Activated CD4-positive, alpha-beta T cell treated with anti-CD3 and anti-CD28 coated beads for 48 hours (primary cell): ENCODE measurements around the gene PPEF1.
"Not testable (repeated sequence)": the region's sequence is repeated elsewhere in the genome, so short reads cannot be mapped to it uniquely, and the experiment has no call there.

Experiments used
- DNase-seq: peaks from one replicate; pipeline ENCODE4 v3.0.0-alpha.2; 2020

The PPEF1 gene

DNA sequence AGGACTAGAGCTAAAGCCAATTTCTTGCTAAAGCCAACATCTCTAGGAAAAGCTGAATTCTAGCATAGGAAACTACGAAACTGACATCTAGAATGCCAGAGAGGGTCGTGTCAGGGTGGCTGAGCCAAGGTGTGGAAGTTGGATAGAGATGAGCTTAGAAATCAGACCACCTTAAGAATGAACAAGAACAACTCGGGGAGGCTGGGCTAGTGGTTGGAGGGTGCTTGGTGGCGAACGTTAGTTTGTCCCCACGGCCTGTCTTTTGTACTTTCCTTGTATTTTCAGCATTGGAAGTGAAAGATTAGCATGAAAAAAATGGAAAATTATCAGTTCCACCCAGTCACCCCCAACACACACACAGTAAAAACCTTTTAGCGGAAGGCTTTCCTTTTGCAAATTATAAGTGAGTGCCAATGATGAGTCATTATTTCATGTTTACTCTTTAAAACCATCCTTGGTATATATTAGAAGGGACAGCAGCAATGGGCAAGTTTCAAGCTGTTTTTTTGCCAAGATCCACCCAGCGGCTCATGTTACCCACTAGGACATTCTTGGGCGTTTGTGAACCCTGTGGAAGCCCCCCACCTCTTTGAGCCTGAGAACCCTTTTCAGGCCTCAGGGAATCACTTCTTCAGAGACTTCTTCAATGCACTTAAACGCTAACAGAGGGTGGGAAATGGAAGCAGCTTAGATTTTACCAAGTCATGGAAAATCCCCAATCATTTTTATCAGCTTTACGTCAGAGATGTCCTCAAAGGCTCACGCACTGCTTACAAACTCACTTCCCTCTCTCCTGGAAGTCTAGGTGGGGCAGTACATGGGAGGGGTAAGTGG lies 4.9 kb upstream of the PPEF1 start:
- DNase-seq, result no peak

GRCh38 chrX:18709833-18710232 lies 2.4 kb downstream of the PPEF1 start:
- DNase-seq, result no peak

GRCh38 chrX:18714910-18715309 lies 7.5 kb downstream of the PPEF1 start:
- DNase-seq, result no peak

GRCh38 chrX:18719852-18720251 lies 12.4 kb downstream of the PPEF1 start:
- no peak for DNase-seq

- DNase-seq, result no peak
These were observed 14.4 kb downstream of the PPEF1 start for GRCh38 chrX:18721683-18722499.

DNA sequence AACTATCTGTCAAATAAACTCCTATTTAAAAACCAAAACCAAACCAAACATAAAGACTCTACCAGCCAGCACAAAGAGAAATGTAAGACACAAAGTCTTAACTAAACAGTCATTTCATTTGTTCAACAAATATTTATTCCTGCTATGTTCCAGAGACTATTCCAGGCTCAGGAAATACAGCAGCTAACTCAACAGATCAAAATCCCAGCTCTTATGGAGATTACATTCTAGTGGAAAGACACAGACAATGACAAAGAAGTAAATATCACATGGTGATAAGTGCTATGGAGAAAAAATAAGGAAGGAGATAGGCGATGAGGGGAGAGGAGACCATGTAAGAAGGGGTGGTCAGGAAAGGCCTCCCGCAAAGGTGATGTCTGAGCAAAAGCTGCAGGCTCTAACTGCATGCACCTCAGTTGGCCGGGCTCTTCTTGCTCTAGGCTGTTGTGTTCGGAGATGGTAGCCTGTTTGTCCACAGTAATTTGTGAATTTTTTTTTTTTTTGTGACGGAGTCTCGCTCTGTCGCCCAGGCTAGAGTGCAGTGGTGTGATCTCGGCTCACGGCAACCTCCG lies 15.1 kb downstream of the PPEF1 start:
- DNase-seq, result no peak

DNA sequence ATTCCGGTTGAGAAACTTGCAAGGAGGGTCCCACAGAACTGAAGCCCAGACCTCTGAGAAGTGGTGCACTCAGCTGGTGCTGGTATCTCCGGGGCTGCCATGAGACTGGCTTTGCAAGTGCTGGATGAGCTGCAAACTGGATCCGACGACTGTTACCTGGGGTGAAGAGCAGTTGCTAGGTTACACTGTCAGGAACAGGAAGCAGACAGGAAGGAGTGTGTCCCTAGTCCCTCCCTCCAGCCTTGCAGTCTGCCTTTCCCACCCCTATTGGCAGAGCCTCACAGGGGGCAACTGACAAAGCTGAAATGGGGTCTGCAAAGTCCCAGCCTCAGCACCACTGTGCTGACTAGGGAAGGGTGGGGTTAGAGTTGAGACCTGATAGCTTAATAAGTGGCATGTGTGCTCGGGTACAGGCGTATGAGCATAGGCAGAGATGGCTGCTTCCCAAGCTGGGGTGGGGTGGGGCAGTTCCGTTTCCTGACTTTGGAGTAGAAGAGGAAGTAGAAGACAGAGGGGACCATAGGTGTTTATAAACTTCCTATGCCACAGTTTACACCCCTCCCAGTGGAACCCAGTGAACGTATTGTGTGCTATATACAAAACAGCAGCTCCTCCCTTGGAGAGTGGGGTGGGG lies 18.0 kb downstream of the PPEF1 start:
- no peak for DNase-seq

DNA sequence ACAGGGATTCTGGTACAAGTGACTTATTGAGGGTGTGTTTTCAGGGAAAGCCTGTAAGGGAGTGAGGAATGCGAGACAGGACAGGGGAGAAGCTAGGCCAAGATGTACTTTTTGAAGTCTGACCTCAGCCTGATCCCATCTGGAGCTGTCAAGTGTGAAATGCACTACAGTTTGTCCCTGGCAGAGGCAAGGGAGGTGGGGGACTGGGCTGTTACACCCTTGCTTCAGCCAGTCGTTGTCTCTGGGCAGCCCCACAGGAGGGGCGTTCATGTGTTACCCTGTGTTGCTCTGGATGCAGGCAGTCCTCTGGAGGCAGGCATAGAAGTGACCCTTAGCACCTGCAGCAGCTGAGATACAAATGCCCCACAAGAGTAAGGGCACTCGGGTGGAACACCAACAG lies 25.8 kb downstream of the PPEF1 start:
- DNase-seq, result no peak

DNA sequence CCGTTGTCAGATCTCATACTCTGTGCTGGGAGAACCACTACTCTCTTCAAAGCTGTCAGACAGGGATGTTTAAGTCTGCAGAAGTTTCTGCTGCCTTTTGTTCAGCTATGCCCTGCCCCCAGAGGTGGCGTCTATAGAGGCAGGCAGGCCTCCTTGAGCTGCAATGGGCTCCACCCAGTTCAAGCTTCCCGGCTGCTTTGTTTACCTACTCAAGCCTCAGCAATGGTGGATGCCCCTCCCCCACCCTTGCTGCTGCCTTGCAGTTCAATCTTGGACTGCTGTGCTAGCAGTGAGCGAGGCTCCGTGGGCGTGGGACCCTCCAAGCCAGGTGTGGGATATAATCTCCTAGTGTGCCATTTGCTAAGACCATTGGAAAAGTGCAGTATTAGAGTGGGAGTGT lies 32.2 kb downstream of the PPEF1 start:
- DNase-seq, result not testable (repeated sequence)

DNA sequence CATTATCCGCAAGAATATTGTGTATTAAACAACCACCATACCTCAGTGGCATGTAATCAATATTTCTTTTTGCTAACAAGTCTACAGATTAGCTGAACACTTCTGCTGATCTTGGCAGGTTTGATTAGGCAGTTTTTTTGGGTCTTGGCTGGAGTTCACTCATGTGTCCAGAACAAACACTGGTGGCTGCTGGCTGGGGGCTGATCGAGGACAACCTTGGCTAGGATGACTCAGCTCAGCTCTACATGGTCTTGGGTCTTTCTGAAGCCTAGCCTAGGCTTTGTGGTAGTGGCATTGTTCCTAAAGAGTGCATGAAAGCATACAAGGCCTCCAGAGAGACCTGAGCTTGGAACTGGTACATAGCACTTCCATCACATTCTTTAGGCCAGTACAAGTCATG lies 41.1 kb downstream of the PPEF1 start:
- DNase-seq, result no peak

GRCh38 chrX:18753631-18754030 lies 46.2 kb downstream of the PPEF1 start:
- DNase-seq, result no peak

- DNase-seq, result no peak
These were observed 48.2 kb downstream of the PPEF1 start for GRCh38 chrX:18755651-18756050.

DNA sequence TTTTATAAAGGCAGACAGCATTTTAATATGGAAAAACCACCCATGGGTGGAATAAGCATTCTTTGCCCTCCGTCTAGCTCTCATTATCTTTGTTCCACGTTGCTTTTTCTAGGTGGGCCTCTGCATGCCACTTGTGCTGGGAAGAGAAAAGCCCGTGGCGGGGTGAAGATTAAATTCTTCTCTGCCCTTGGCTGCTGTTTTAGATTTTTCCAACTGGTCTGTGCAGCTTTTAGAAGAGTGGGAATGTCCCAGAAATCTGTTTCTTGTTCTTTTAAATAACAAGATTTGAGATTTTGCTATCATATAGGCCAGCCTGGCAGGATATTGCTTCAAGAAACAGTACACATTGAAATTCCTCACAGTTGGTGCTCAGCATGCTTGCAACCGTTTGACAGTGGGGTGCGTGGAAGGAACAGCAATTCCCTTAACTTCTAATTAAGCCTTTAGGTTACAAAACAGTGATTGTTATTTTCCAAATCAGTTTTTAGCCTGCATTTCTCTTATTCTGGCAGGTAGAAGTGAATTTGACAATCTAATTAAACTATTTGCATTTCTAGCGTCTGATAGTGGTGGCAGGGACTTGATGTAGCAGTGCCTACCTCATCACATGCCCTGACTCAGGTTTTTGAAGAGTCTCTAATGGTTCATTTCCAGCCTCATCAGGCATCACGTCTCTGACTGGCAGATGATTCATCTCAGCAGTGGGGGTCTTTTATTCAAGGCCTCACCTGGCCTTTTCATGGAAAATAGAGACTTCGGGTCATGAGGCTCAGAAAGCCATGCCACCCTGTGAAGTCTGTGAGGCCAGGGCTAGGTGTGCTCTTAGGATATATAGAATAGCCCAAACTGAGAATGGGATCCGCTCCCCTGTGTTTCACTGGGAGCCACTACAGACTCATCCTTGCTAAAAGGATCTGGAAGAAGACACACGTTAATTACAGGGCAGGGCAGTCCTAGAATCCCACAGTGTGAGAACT lies 50.8 kb downstream of the PPEF1 start:
- no peak for DNase-seq

DNA sequence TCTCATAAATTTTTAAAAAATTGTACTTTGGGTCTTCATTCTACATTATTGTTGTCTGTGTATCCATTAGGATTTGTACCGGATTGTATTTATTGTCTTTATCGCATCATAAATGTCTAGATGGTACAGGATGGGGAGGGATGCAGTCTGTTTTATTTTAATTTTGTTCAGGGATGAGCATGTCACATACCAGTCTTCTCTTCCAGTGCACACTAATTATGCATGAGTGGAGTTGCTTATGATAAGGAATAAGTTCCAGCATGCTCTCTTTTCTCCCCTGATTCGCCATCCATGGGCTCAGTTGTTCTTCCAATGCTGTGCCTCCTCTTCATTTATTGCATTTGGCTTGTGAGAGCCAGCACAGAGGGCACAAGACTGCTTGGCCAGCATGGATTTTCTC lies 54.3 kb downstream of the PPEF1 start:
- DNase-seq, result no peak

DNA sequence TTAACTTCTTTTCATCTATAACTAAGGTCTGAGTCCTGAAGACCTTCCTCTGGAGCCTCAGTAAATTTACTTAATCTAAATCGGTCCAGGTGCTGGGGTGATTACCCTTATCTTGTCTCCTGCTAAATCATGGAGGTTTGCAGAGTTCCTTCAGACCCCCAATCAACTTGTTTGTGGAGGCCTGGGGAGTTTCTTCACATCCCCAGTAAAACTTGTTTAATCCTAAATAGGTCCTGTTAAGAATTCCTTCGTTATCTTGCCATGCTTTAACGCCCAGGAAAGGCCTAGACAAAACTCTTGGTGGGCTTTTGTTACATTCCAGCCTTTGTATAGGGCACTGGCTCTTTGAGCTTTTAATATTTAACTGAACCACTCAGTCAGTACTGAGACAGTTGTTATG lies 55.7 kb downstream of the PPEF1 start:
- not testable (repeated sequence) for DNase-seq

GRCh38 chrX:18769364-18769763 lies 61.9 kb downstream of the PPEF1 start:
- DNase-seq, result no peak

DNA sequence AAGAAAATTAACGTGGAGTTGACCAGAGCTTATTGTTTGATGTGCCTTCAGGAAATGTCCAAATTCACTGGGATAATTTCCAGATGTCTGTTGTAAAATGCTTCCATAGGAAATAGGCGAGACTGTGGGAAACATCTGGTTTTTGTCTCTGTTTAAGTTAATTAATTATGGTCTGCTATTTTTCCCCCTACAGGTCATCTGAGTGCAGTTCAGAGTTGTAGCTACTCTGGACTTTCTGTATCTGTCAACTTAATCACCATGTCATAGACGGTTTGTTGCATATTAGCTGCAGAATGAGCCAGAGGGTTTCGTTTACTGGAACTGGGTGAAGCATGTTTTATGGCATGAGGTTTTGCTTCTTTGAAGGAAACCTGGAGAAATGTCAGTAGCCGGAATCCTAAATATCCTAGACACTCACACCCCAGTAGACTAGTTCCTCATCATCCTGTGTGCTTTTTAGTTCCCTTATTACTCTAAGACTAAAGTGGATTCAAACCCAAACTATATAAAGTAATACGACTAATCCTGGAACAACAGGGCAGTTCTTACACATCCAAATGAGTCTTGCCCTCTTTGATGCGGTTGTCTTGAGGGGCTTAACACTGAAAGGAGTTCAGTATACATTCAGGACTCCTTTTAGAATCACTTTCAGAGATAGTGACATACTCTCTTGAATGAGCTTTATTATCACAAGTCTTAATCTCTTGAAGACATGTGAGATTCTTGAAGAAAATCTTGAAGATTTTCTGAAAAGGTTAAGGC lies 62.5 kb downstream of the PPEF1 start:
- no peak for DNase-seq

GRCh38 chrX:18789916-18790315 lies 82.5 kb downstream of the PPEF1 start:
- DNase-seq, result no peak

DNA sequence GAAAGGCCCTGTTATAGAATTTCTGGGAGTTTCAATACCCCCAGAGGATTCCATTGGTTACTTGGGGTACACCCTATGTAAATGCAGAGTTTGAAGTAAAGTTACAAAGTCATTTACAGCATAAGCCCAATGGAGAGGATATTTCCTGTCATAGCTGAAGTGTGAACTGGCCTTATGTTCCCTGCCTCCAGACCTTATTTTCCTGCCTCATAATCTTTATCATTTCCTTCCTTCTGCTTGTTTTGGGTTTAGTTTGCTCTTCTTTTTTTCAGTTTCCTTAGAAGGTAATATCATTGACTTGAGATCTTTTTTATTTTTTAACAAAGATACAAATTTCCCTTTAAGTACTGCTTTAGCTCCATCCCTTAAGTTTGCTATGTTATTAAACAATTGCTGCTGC lies 85.4 kb downstream of the PPEF1 start:
- DNase-seq, result no peak

DNA sequence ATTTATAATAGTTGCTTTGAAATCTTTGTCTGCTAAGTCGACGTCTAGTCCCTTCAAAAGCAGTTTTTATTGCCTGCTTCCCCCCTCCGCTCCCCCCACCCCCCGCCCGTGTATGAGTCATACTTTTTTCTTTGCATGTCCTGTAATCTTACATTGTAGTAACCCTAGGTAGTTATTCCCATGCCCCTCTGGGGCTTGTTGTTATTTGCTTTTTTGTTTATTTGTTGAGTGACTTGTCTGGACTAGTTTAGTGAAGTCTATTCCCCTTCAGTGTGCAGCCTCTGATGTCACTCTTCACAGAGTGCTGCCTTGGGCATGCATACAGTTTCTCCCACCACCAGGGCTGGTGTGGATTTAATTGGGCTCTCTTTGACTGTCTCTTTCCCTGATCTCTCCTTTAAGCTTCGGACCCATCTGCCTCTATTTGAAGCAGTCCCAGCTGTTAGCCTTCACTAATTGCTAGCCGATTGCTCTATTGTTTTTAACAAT lies 86.2 kb downstream of the PPEF1 start:
- no peak for DNase-seq

GRCh38 chrX:18797141-18797540 lies 89.7 kb downstream of the PPEF1 start:
- no peak for DNase-seq
